PC-3 (cell line): ENCODE measurements around the gene TOX3. TPM values are rescaled to one million over a fixed set of nuclear protein-coding genes. Genes with fewer than 3 reads are reported as not detected.

Experiments used
- ATAC-seq: fragments of 200-7000 bp; cut with Tn5 transposase; 2 replicates; pipeline ENCODE4 v1.9.1; 2020; ENCODE audit warnings: mild to moderate bottlenecking, moderate library complexity
- BruUV-seq: library from RNA; stranded (reverse); fragments of 400-500 nt; replicated peaks from 2 replicates; lab custom pipeline; 2021; lab: Mats Ljungman, UMichigan
- CTCF ChIA-PET: fragments of 300-600 bp; sonication (Branson Sonifier 250); formaldehyde crosslinking; loops from one replicate; lab custom pipeline; 2022; ENCODE audit warnings: antibody characterized with exemption; lab: Charles Lee
- POLR2A ChIA-PET: fragments of 300-600 bp; sonication (Branson Sonifier 250); formaldehyde crosslinking; loops from one replicate; lab custom pipeline; 2022; ENCODE audit warnings: antibody characterized with exemption; ENCODE audit not compliant: unreplicated experiment; lab: Charles Lee
- DNase-seq: peaks from one replicate; pipeline ENCODE4 v3.0.0-alpha.2; 2015
- H2AFZ ChIP-seq: fragments of 300-600 bp; sonication (generic); 2 replicates; pipeline ENCODE4 v1.6.0; 2016; ENCODE audit warnings: antibody characterized with exemption, low read length
- H3F3A ChIP-seq: fragments of 300-600 bp; sonication (generic); one replicate; pipeline ENCODE4 v1.6.0; 2017; ENCODE audit warnings: antibody characterized with exemption, low read length, control low read depth, mild to moderate bottlenecking; ENCODE audit not compliant: unreplicated experiment
- H3K27ac ChIP-seq: fragments of 300-600 bp; sonication (generic); 2 replicates; pipeline ENCODE4 v1.5.1; 2016; ENCODE audit warnings: mild to moderate bottlenecking, low read length
- H3K27me3 ChIP-seq: fragments of 300-600 bp; sonication (generic); 2 replicates; pipeline ENCODE4 v1.6.1; 2016; ENCODE audit warnings: low read length, mixed read lengths
- H3K36me3 ChIP-seq: fragments of 300-600 bp; sonication (generic); 2 replicates; pipeline ENCODE4 v1.6.1; 2016; ENCODE audit warnings: low read depth, mixed run types, low read length, mixed read lengths
- H3K4me1 ChIP-seq: fragments of 300-600 bp; sonication (generic); 2 replicates; pipeline ENCODE4 v1.5.1; 2016; ENCODE audit warnings: low read length; ENCODE audit not compliant: insufficient read depth
- H3K4me2 ChIP-seq: fragments of 300-600 bp; sonication (generic); 2 replicates; pipeline ENCODE4 v1.6.0; 2016; ENCODE audit warnings: low read length
- H3K4me3 ChIP-seq: fragments of 300-600 bp; sonication (generic); 2 replicates; pipeline ENCODE4 v1.5.1; 2016; ENCODE audit warnings: mild to moderate bottlenecking, low read length, mixed read lengths
- H3K79me2 ChIP-seq: fragments of 300-600 bp; sonication (generic); 2 replicates; pipeline ENCODE4 v1.6.1; 2017; ENCODE audit warnings: low read length, mixed read lengths
- H3K9ac ChIP-seq: fragments of 300-600 bp; sonication (generic); 2 replicates; pipeline ENCODE4 v1.6.0; 2016; ENCODE audit warnings: mild to moderate bottlenecking, low read length
- H3K9me2 ChIP-seq: fragments of 300-600 bp; sonication (generic); replicated peaks from 2 replicates; pipeline ENCODE4 v1.6.1; 2016; ENCODE audit warnings: mixed run types, low read length, mixed read lengths
- H3K9me3 ChIP-seq: fragments of 300-600 bp; sonication (generic); 2 replicates; pipeline ENCODE4 v1.6.1; 2016; ENCODE audit warnings: low read length, mixed read lengths
- H4K20me1 ChIP-seq: fragments of 300-600 bp; sonication (generic); 2 replicates; pipeline ENCODE4 v1.6.1; 2016; ENCODE audit warnings: low read length, mixed read lengths
- CTCF ChIP-seq: fragments of 300-600 bp; sonication (generic); conservative IDR thresholded peaks from 2 replicates; pipeline ENCODE4 v1.5.1; 2017; ENCODE audit warnings: antibody characterized with exemption, low read depth, mild to moderate bottlenecking, low read length
- EZH2 ChIP-seq: fragments of 300-600 bp; sonication (generic); IDR thresholded peaks from one replicate; pipeline ENCODE4 v1.6.1; 2017; ENCODE audit warnings: antibody characterized with exemption, mild to moderate bottlenecking, low read length; ENCODE audit not compliant: unreplicated experiment
- EZH2phosphoT487 ChIP-seq: fragments of 300-600 bp; sonication (generic); IDR thresholded peaks from 2 replicates; pipeline ENCODE4 v1.6.1; 2018; ENCODE audit warnings: mild to moderate bottlenecking, antibody characterized with exemption, low read length, borderline replicate concordance
- intact Hi-C: fragments of 100-400 bp; cut with micrococcal nuclease; formaldehyde crosslinking; loops from 2 replicates; pipeline ENCODE4 v1.9.0; 2023
- total RNA-seq: library from RNA; depleted of rRNA; stranded (reverse); fragments of >200 nt; gene quantifications from 2 replicates; pipeline ENCODE4 v1.2.3, GENCODE V29; 2014

TOX3 gene
- total RNA-seq, 1 experiment from 2014 or later: not detected

GRCh38 chr16:52474679-52475078 lies 72.3 kb downstream of the TOX3 start:
- ATAC-seq: no peak
- no peaks in the 10 kb centered on the region for H3K9me3 ChIP-seq
- no peaks in the 10 kb centered on the region for H3K36me3 ChIP-seq
- no peaks in the 10 kb centered on the region for H4K20me1 ChIP-seq
- no peaks in the 10 kb centered on the region for H3K27me3 ChIP-seq
- no peak overlapping the region for H2AFZ ChIP-seq
- intact Hi-C loops: no loop called here
- BruUV-seq: no TSS peak
- H3K4me3 ChIP-seq: no peak overlapping the region
- H3K4me1 ChIP-seq: no peaks in the 10 kb centered on the region
- H3K9me2 ChIP-seq: no peaks in the 10 kb centered on the region
- H3K9ac ChIP-seq: no peak overlapping the region
- TF ChIP-seq CTCF: no peak
- TF ChIP-seq EZH2phosphoT487: no peak
- no peak for TF ChIP-seq EZH2
- H3K79me2 ChIP-seq: no peaks in the 10 kb centered on the region
- H3K4me2 ChIP-seq: no peak overlapping the region
- POLR2A ChIA-PET: no interaction called here
- no peak for DNase-seq
- no peaks in the 10 kb centered on the region for H3F3A ChIP-seq
- CTCF ChIA-PET: no interaction called here
- no peak overlapping the region for H3K27ac ChIP-seq

- ChIA-PET POLR2A (no interaction called here), CTCF (no interaction called here)
- H3K27me3 ChIP-seq: no peaks in the 10 kb centered on the region
- no peaks in the 10 kb centered on the region for H3K9me3 ChIP-seq
- no peak overlapping the region for H3K27ac ChIP-seq
- no peaks in the 10 kb centered on the region for H4K20me1 ChIP-seq
- no peak overlapping the region for H3K4me2 ChIP-seq
- H3K79me2 ChIP-seq: no peaks in the 10 kb centered on the region
- BruUV-seq: no TSS peak
- H3K9me2 ChIP-seq: no peaks in the 10 kb centered on the region
- no peak for ATAC-seq
- no peak for DNase-seq
- no peaks in the 10 kb centered on the region for H3F3A ChIP-seq
- H3K4me3 ChIP-seq: no peak overlapping the region
- H2AFZ ChIP-seq: no peak overlapping the region
- H3K36me3 ChIP-seq: no peaks in the 10 kb centered on the region
- intact Hi-C loops: no loop called here
- TF ChIP-seq EZH2phosphoT487 (no peak), EZH2 (no peak), CTCF (no peak)
- no peaks in the 10 kb centered on the region for H3K4me1 ChIP-seq
- H3K9ac ChIP-seq: no peak overlapping the region
These were observed 73.8 kb downstream of the TOX3 start for GRCh38 chr16:52473096-52473495.

- Histone ChIP-seq H3K27me3 (no peaks in the 10 kb centered on the region), H3K79me2 (no peaks in the 10 kb centered on the region), H3K36me3 (no peaks in the 10 kb centered on the region), H3K27ac (no peak overlapping the region), H4K20me1 (no peaks in the 10 kb centered on the region), H3K4me1 (no peaks in the 10 kb centered on the region), H3K9me2 (no peaks in the 10 kb centered on the region), H3K4me3 (no peak overlapping the region), H2AFZ (no peak overlapping the region), H3K4me2 (no peak overlapping the region), H3K9ac (no peak overlapping the region), H3K9me3 (no peaks in the 10 kb centered on the region), H3F3A (no peaks in the 10 kb centered on the region)
- BruUV-seq: no TSS peak
- ChIA-PET POLR2A (no interaction called here), CTCF (no interaction called here)
- DNase-seq (no peak), ATAC-seq (no peak)
- intact Hi-C loops: no loop called here
- TF ChIP-seq CTCF (no peak), EZH2phosphoT487 (no peak), EZH2 (no peak)
These were observed 75.1 kb downstream of the TOX3 start for GRCh38 chr16:52471650-52472370.
